ENCODE data around the gene SEC14L1.

The SEC14L1 gene

GRCh38 chr17:77264617-77265230 lies 124.0 kb downstream of the SEC14L1 start:
- Mint-ChIP-seq H3K36me3 (ENCODE audit: low read depth) (no peaks in the 10 kb centered on the region), H3K4me3 (no peak overlapping the region), H3K27me3 (no peaks in the 10 kb centered on the region), H3K4me1 (ENCODE audit: low read depth) (no peaks in the 10 kb centered on the region), H3K27ac (no peak overlapping the region), H3K9me3 (no peaks in the 10 kb centered on the region)
- DNase-seq: no peak

GRCh38 chr17:77266213-77266612 lies 125.4 kb downstream of the SEC14L1 start:
- no peaks in the 10 kb centered on the region for H3K9me3 Mint-ChIP-seq
- H3K36me3 Mint-ChIP-seq (ENCODE audit: low read depth): no peaks in the 10 kb centered on the region
- no peaks in the 10 kb centered on the region for H3K4me1 Mint-ChIP-seq (ENCODE audit: low read depth)
- no peak overlapping the region for H3K4me3 Mint-ChIP-seq
- no peak for DNase-seq
- no peak overlapping the region for H3K27ac Mint-ChIP-seq
- no peaks in the 10 kb centered on the region for H3K27me3 Mint-ChIP-seq
